GM18951 (cell line): ENCODE results near the gene SEMA5A.

Experiments
- POLR2A ChIP-seq: IDR thresholded peaks from 4 replicates; pipeline ENCODE4 v1.6.1; 2011; ENCODE audit warnings: mild to moderate bottlenecking; ENCODE audit not compliant: insufficient read length, insufficient read depth; ENCODE audit errors: extremely low read depth
- in situ Hi-C: fragments of 300-500 bp; cut with MboI; formaldehyde crosslinking; loops from one replicate; pipeline ENCODE4 v1.12.0; 2022; ENCODE audit warnings: low sequenced_read_pairs, mixed read lengths, inconsistent platforms; ENCODE audit not compliant: unreplicated experiment

The SEMA5A gene

GRCh38 chr5:9187614-9188013 lies 358.3 kb downstream of the SEMA5A start:
- in situ Hi-C loops: no loop called here
- no peak for TF ChIP-seq POLR2A

GRCh38 chr5:9186069-9186468 lies 359.8 kb downstream of the SEMA5A start:
- in situ Hi-C loops: no loop called here
- no peak for TF ChIP-seq POLR2A

GRCh38 chr5:9183992-9184391 lies 361.9 kb downstream of the SEMA5A start:
- no peak for TF ChIP-seq POLR2A
- in situ Hi-C loops: no loop called here

GRCh38 chr5:9182899-9183695 lies 362.8 kb downstream of the SEMA5A start:
- in situ Hi-C loops: no loop called here
- no peak for TF ChIP-seq POLR2A

GRCh38 chr5:9176641-9177040 lies 369.2 kb downstream of the SEMA5A start:
- TF ChIP-seq POLR2A: no peak
- in situ Hi-C loops: no loop called here

- TF ChIP-seq POLR2A: no peak
- in situ Hi-C loops: no loop called here
These were observed 371.4 kb downstream of the SEMA5A start for GRCh38 chr5:9174446-9174845.

- in situ Hi-C loops: no loop called here
These were observed 372.4 kb downstream of the SEMA5A start for GRCh38 chr5:9173281-9174048.

GRCh38 chr5:9170026-9170425 lies 375.8 kb downstream of the SEMA5A start:
- in situ Hi-C loops: no loop called here
- no peak for TF ChIP-seq POLR2A

More at GRCh38 chr5:9173281-9174048, 372.4 kb downstream of the SEMA5A start:
- no peak for TF ChIP-seq POLR2A

GRCh38 chr5:9169557-9169902 lies 376.3 kb downstream of the SEMA5A start:
- in situ Hi-C loops: no loop called here
- TF ChIP-seq POLR2A: no peak

GRCh38 chr5:9168791-9169556 lies 376.9 kb downstream of the SEMA5A start:
- in situ Hi-C loops: no loop called here
- no peak for TF ChIP-seq POLR2A

- TF ChIP-seq POLR2A: no peak
- in situ Hi-C loops: no loop called here
These were observed 379.4 kb downstream of the SEMA5A start for GRCh38 chr5:9166202-9167112.

GRCh38 chr5:9165546-9165945 lies 380.3 kb downstream of the SEMA5A start:
- TF ChIP-seq POLR2A: no peak
- in situ Hi-C loops: no loop called here
